GM18499 (cell line): ENCODE measurements around the gene NLGN1.

Experiments used
- ATAC-seq: cut with Tn5 transposase; IDR thresholded peaks from one replicate; pipeline ENCODE4 v1.9.1; 2021; ENCODE audit warnings: moderate number of reproducible peaks; ENCODE audit not compliant: insufficient read depth, unreplicated experiment

The NLGN1 gene

DNA sequence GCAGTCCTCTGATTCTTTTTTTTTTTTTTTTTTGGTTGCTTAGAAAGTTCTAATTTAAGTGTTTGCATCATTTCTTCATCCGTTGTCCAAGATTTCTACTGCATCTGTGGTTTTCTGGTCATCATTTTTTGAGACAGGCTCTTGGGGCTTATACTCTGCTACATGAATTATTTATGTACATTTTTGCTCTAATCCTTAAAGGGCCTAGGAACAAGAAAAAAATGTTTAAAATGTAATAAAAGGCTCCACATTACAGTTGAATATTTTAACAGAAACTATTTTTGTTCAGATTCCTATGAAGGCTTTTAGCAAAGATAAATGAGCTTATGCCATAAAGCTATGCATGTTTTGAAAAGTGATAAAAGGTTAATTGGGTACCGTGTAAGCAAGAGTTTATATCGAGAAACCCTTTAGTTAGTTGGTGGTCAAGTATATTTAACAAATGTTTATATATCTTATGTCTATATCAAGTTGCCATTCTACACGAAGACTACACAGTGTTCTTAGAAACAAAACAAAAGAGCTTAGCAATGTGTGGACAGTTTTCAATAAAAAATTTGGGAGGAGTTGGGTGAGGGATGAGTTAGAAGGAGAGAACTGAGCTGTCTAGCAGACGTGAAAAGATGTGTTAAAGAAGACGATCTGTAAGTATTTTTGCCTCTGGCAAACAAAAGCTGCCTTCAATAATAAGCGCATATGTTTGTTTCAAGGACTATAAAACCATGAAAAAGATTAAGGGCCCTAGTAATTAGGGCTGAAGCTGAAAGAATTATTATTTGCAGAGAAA, 898.0 kb downstream of the NLGN1 start:
- no peak for ATAC-seq

GRCh38 chr3:174302746-174303315, 905.3 kb downstream of the NLGN1 start:
- no peak for ATAC-seq

DNA sequence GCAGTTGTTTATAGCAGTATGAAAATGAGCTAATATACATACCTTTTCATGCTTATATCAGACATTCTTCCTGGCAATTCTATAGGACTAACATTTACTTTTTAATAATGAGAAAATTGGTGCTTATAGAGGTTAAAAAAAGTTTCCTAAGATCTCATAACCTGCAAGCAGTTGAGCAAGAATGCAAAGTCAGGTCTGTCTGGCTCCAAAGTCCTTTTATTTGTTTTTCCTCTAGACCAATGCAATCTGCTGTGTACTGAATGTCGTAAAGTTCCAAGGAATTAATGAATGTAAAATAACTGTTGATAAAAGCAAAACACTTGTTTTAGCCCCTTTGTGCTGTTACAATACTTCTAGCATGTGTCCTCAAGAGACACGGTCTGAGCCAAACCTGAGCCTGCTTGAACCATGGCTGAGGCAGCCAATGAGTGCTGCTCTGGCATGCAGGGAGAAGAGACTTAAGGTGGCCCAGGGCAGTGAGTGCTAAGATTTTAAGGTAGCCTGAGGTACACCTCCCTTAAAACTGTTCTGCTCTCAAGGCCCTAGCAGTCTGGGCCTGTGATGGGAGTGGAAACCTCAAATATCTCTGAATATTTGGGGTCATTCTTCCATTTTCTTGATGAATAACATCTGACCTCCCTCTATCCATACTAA, 906.5 kb downstream of the NLGN1 start:
- ATAC-seq: no peak

DNA sequence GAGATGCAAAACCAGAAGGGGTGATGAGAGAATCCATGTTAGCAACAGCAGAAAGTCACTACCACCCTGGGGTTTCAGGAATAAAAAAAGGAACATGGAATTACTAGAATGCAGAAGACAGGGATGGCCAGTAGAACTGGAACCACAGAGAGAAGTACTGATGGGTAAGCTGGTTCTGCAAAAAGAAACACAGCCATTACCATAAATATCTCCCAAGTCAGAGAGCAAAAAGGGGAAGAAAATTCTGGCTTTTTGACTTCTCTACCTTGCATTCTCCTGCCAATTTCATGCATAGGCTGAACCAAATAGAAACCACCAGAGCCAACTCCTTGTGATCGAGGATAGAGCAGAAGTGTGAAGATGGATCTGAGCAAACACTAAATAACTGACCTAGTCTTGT, 911.2 kb downstream of the NLGN1 start:
- ATAC-seq: no peak

DNA sequence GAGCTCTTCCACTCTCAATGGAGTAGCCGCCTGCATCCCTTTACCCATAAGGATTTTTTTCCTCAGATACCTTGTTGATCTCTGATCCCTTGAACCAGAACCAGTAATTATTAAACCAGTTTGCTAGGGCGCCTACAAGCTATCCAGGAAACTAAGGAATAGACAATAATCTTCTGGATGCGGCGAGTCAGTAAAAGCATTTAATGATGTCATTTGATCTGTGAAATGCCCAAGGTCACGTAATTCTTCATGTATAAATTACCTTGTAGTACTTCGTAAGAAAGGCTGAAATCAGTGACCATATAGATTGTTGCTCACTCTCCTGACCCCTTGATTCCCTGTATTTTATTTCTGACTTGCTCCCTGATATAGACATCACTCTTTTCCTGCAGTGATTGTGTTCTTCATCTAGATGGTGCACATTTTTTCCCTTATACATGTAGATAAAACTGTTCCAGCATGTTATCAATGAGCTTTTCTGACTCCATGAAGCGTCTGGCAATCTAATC, 913.0 kb downstream of the NLGN1 start:
- no peak for ATAC-seq

- ATAC-seq: no peak
These were observed 917.7 kb downstream of the NLGN1 start for GRCh38 chr3:174315225-174315624.

DNA sequence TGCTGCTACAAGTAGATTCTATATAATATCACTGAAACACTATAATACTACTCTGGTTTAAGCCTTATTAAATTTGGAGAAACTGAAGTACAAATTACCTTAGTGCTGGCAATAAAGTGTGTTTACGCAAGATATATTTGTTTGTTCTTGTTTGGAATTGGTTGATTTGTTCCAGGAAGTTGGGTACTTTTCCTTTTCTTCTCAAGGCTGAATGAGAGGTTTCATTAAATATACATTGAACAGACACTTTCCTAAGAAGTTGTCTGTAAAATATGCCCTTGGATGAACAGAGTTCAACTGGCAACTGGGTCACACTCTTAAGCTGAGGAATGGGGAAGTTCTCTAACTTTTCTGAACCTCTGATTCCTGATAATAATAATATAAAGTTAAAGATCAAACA, 919.5 kb downstream of the NLGN1 start:
- no peak for ATAC-seq

DNA sequence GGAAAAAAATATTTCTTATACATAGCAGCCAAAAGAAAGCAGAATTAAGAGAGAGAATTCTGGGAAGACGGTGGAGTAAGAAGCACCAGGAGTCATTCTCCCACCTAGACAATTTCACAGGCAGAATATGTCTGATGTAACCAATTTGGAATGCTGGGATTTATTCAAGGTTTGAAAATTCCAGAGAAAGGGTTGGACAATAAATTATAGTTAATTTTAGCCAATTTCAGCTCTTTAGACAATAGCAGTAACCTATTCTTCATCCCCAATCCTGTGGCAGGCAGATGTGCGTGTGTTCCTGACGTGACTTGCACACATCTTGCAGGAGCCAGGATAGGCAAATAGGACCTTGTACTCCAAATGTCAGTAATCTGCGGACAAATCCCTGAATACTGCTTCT, 920.6 kb downstream of the NLGN1 start:
- ATAC-seq: no peak

DNA sequence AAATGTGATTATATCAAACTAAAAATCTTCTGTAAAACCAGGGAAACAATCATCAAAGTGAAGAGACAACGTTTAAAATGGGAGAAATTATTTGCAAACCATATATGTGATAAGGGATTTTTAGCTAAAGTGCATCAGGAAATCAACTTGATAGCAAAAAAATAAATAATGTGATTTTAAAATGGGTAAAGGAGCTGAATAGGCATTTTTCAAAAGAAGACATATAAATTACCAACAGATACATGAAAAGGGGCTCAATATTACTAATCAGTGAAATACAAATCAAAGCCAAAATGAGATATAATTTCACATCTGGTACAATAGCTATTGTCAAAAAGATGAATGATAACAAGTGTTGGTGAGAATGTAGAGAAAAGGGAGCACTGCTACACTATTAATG, 924.0 kb downstream of the NLGN1 start:
- ATAC-seq: no peak

DNA sequence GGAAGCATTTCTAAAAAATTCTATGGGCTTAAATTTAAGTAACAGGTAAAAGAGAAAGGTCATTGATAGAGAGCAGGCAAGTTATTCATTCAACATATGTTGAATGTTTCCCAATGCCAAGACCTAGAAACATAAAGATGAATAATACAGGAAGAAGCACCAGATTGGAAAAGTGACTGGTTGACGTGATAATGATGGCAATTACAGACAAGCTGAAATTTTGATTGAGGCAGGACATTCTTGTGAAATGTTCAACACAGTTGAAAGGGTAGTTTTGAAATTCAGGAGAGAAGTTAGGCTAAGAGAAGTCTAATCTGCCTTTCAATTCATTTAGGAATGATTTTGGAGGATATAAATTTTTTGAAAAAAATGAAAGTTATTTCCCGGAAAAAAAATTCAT, 925.2 kb downstream of the NLGN1 start:
- ATAC-seq: no peak

- no peak for ATAC-seq
These were observed 927.6 kb downstream of the NLGN1 start for GRCh38 chr3:174325171-174325570.

DNA sequence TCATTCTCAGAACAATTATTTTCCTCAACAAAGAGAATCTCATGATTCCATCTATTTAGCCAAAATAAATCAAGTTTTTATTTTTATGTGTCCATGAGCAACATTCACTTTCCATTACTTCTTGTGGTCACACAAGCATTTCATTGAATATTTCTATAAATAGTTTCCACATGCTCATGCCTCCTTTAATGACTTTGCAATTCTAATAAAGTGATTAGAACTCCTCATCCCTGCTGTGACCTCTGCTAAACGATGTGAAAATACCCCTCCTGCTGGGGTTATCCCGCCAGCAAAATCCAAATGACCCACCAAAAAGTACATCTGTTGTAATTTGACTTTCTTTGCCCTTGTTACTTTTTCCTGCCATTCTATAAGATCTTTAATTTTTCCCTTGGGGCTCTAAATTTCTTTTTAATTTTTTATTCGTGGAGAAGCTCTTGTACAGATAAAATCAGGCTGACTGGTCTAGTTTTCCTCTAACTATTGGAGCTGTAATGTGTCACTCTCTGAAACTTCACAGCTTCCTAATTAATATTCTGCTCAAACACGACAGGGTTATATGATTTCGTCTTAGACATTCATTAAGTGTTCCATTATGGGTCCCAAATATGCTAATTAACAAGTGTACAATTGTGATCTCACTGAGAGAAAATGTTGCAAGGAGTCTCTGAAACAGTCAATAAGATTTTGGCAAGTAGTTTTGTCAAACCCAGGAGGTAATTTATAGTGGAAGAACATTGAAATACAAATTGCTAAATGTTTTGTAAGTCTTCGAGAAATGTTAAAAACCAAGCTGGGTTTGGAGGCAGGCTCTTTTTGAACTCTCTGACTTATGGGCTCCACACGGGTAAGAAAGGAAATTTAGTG, 928.5 kb downstream of the NLGN1 start:
- no peak for ATAC-seq

- no peak for ATAC-seq
These were observed 931.8 kb downstream of the NLGN1 start for GRCh38 chr3:174329321-174329720.

- ATAC-seq: no peak
These were observed 932.8 kb downstream of the NLGN1 start for GRCh38 chr3:174330303-174330702.

- no peak for ATAC-seq
These were observed 933.7 kb downstream of the NLGN1 start for GRCh38 chr3:174331095-174331800.

GRCh38 chr3:174332391-174332790, 934.8 kb downstream of the NLGN1 start:
- no peak for ATAC-seq

- ATAC-seq: no peak
These were observed 936.1 kb downstream of the NLGN1 start for GRCh38 chr3:174333640-174334039.

GRCh38 chr3:174334111-174334510, 936.6 kb downstream of the NLGN1 start:
- ATAC-seq: no peak

DNA sequence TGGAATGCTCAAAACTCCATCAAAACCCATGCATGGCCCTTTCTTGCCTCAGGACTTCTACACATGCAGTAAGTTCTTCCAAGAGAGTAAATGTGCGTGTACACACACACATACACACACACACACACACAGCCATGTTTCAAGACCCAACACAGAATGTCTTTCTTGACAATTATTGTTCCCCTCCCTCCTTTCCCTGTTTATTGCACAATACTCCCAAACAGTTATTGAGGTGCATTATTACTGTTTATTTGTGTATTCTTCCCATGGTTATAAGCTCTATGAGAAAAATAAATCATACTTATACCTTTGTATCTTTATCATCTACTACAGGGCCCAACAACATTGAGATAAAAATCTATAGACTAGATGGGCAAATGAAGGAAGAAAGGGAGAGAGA, 937.8 kb downstream of the NLGN1 start:
- ATAC-seq: no peak

GRCh38 chr3:174335910-174336309, 938.4 kb downstream of the NLGN1 start:
- no peak for ATAC-seq
